ENCODE results near the gene TNFRSF6B.

Gene TNFRSF6B

DNA sequence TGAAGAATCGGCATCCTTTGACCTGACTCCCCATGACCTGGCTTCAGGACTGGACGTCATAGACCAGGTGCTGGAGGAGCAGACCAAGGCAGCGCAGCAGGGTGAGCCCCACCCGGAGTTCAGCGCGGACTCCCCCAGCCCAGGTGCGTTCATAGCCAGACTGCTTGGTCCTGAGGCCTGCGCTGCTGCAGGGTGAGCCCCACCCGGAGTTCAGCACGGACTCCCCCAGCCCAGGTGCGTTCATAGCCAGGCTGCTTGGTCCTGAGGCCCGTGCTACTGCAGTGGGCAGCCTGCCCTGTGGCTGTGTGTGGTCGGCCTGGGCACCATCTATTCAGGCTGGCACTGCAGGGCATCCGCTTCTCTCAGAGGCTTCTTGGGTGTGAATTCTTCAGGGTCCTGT lies 22.5 kb upstream of the TNFRSF6B start:
- no peaks in the 10 kb centered on the region for H3K9me3 ChIP-seq (ENCODE audit: control insufficient read depth, low read length)
- TF ChIP-seq, protein P1, sequence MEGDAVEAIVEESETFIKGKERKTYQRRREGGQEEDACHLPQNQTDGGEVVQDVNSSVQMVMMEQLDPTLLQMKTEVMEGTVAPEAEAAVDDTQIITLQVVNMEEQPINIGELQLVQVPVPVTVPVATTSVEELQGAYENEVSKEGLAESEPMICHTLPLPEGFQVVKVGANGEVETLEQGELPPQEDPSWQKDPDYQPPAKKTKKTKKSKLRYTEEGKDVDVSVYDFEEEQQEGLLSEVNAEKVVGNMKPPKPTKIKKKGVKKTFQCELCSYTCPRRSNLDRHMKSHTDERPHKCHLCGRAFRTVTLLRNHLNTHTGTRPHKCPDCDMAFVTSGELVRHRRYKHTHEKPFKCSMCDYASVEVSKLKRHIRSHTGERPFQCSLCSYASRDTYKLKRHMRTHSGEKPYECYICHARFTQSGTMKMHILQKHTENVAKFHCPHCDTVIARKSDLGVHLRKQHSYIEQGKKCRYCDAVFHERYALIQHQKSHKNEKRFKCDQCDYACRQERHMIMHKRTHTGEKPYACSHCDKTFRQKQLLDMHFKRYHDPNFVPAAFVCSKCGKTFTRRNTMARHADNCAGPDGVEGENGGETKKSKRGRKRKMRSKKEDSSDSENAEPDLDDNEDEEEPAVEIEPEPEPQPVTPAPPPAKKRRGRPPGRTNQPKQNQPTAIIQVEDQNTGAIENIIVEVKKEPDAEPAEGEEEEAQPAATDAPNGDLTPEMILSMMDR (IDR thresholded peaks at IDR 0.05) = no peak
- H3K4me3 ChIP-seq (ENCODE audit: low read depth, low read length) = no peak overlapping the region
- H3K4me1 ChIP-seq = no peaks in the 10 kb centered on the region
- H3K27ac ChIP-seq = no peak overlapping the region
- no peak overlapping the region for H3K4me2 ChIP-seq (ENCODE audit: low read length)
- H3K27me3 ChIP-seq (ENCODE audit: control insufficient read depth, insufficient read depth, low read length) = no peaks in the 10 kb centered on the region
- no peak overlapping the region for H2AFZ ChIP-seq
- H3K9ac ChIP-seq = no peak overlapping the region
- H3K36me3 ChIP-seq (ENCODE audit: control insufficient read depth, insufficient read depth, low read length) = no peaks in the 10 kb centered on the region
- no peaks in the 10 kb centered on the region for H3K79me2 ChIP-seq

DNA sequence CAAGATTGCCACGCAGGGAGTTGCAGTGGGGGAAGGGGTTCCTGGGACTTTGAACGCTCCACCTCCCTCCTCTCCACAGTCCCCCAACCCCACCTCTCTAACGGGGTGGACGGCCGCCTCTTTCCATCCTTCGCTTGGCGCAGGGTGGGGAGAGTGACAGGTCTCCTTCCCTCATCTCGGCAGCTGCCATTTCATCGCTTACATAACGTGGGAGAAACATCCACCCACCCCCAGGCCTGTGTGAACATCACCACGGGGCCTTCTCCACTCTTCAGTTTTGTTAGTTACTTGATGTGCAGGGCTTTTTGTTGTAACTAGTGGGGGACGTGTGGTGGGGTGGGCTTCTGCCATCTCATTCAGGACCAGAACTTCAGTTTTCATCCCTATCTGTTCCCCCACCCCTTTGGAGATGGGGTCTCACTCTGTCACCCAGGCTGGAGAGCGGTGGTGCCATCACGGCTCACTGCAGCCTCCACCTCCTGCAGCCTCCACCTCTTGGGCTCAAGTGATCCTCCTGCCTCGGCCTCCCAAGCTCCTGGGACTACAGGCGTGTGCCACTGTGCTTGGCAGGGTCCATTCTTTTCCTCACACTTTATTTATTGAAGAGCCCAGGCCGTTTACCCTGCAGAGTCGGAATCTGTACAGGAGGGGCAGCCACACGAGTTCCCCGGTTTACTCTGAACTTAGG lies 20.6 kb upstream of the TNFRSF6B start:
- H3K4me1 ChIP-seq = no peaks in the 10 kb centered on the region
- H3K4me2 ChIP-seq (ENCODE audit: low read length) = no peak overlapping the region
- H3K4me3 ChIP-seq (ENCODE audit: low read depth, low read length) = no peak overlapping the region
- H3K27me3 ChIP-seq (ENCODE audit: control insufficient read depth, insufficient read depth, low read length) = no peaks in the 10 kb centered on the region
- no peaks in the 10 kb centered on the region for H3K79me2 ChIP-seq
- no peak overlapping the region for H3K27ac ChIP-seq
- TF ChIP-seq, protein P1 (IDR thresholded peaks at IDR 0.05) = no peak
- H3K9me3 ChIP-seq (ENCODE audit: control insufficient read depth, low read length) = no peaks in the 10 kb centered on the region
- H2AFZ ChIP-seq = no peak overlapping the region
- no peaks in the 10 kb centered on the region for H3K36me3 ChIP-seq (ENCODE audit: control insufficient read depth, insufficient read depth, low read length)
- H3K9ac ChIP-seq = no peak overlapping the region

DNA sequence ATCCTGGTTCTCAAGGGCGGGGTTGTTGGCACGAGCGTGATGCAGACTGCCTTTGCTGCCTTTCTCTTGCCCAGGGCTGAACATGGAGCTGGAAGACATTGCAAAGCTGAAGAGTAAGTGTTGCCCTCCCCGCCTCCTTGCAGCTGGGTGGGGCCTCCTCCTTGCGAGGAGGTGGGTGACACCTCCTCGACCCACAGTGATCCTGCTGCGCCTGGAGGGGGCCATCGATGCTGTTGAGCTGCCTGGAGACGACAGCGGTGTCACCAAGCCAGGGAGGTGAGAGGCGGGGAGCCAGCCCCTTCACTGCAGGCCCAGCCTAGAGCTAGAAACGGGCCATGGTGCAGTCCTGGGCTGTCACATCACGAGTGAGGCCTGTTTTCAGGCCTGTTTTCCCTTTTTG lies 18.4 kb upstream of the TNFRSF6B start:
- no peak overlapping the region for H2AFZ ChIP-seq
- H3K9me3 ChIP-seq (ENCODE audit: control insufficient read depth, low read length) = no peaks in the 10 kb centered on the region
- H3K4me2 ChIP-seq (ENCODE audit: low read length) = no peak overlapping the region
- no peaks in the 10 kb centered on the region for H3K79me2 ChIP-seq
- TF ChIP-seq, protein P1 (IDR thresholded peaks at IDR 0.05) = no peak
- no peak overlapping the region for H3K27ac ChIP-seq
- H3K9ac ChIP-seq = no peak overlapping the region
- no peak overlapping the region for H3K4me3 ChIP-seq (ENCODE audit: low read depth, low read length)
- no peaks in the 10 kb centered on the region for H3K36me3 ChIP-seq (ENCODE audit: control insufficient read depth, insufficient read depth, low read length)
- H3K4me1 ChIP-seq = no peaks in the 10 kb centered on the region
- H3K27me3 ChIP-seq (ENCODE audit: control insufficient read depth, insufficient read depth, low read length) = no peaks in the 10 kb centered on the region

DNA sequence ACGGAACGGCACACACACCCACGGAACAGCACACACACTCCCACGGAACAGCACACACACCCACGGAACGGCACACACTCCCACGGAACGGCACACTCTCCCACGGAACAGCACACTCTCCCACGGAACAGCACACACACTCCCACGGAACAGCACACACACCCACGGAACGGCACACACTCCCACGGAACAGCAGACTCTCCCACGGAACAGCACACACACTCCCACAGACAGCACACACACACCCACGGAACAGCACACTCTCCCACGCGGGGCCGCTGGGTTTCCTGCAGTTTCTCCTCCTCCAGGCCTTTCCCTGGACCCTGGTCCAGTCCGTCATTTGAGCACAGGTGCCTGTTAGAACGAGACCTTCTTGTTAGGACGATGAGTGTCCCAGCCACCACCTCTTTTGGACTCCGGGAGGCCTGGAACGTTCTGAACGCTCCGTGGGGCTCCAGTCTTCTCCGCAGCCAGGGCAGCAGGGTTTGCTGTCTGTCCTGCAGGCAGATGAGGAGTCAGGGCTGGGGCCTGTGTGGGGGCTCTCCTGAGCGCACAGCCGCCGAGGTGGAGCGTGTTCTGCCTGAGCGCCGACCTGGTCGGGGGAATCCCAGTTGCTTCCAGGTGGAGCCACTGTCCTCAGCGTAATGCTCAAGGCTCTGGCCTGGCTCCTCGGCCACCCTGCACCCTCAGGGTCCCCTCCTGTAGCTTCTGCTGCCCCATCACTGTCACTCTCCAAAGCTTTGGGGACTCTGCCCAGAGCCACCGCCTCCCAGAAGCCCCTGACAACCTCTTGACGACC lies 17.6 kb upstream of the TNFRSF6B start:
- no peaks in the 10 kb centered on the region for H3K4me1 ChIP-seq
- H3K4me2 ChIP-seq (ENCODE audit: low read length) = no peak overlapping the region
- H3K4me3 ChIP-seq (ENCODE audit: low read depth, low read length) = no peak overlapping the region
- H2AFZ ChIP-seq = no peak overlapping the region
- H3K27me3 ChIP-seq (ENCODE audit: control insufficient read depth, insufficient read depth, low read length) = no peaks in the 10 kb centered on the region
- no peaks in the 10 kb centered on the region for H3K79me2 ChIP-seq
- H3K36me3 ChIP-seq (ENCODE audit: control insufficient read depth, insufficient read depth, low read length) = no peaks in the 10 kb centered on the region
- no peak overlapping the region for H3K27ac ChIP-seq
- TF ChIP-seq, protein P1 (IDR thresholded peaks at IDR 0.05) = no peak
- H3K9ac ChIP-seq = no peak overlapping the region
- H3K9me3 ChIP-seq (ENCODE audit: control insufficient read depth, low read length) = no peaks in the 10 kb centered on the region

All from parathyroid adenoma (tissue), 2 donors.